ENCODE results near the gene MS4A6A.

Gene MS4A6A

GRCh38 chr11:60211206-60211605 lies 28.3 kb upstream of the MS4A6A start:
- TF ChIP-seq EZH2phosphoT487 (IDR thresholded peaks at IDR 0.05; ENCODE audit: low read length): no peak
- TF ChIP-seq EZH2 (optimal IDR thresholded peaks at IDR 0.05; ENCODE audit: low read depth, low read length): no peak
- TF ChIP-seq CTCF (IDR thresholded peaks at IDR 0.05; ENCODE audit: low read length): no peak
- Histone ChIP-seq H3K9me2 (replicated peaks; ENCODE audit: insufficient read depth, low read length) (no peaks in the 10 kb centered on the region), H3K9me3 (replicated peaks; ENCODE audit: insufficient read depth, low read length) (no peaks in the 10 kb centered on the region), H2AFZ (ENCODE audit: low read length) (no peak overlapping the region), H3K9ac (ENCODE audit: low read length) (no peak overlapping the region), H3K36me3 (replicated peaks; ENCODE audit: insufficient read depth, low read length) (no peaks in the 10 kb centered on the region), H3K4me2 (ENCODE audit: low read depth, low read length) (no peak overlapping the region), H3K27ac (ENCODE audit: low read length) (no peak overlapping the region), H3F3A (ENCODE audit: insufficient read depth, low read length) (no peaks in the 10 kb centered on the region), H3K4me3 (ENCODE audit: low read length) (no peak overlapping the region), H3K79me2 (ENCODE audit: low read length) (no peaks in the 10 kb centered on the region), H3K27me3 (replicated peaks; ENCODE audit: insufficient read depth, low read length) (no peaks in the 10 kb centered on the region), H3K4me1 (ENCODE audit: low read length) (no peaks in the 10 kb centered on the region), H4K20me1 (ENCODE audit: insufficient read depth, low read length) (no peaks in the 10 kb centered on the region)
- DNase-seq: no peak

DNA sequence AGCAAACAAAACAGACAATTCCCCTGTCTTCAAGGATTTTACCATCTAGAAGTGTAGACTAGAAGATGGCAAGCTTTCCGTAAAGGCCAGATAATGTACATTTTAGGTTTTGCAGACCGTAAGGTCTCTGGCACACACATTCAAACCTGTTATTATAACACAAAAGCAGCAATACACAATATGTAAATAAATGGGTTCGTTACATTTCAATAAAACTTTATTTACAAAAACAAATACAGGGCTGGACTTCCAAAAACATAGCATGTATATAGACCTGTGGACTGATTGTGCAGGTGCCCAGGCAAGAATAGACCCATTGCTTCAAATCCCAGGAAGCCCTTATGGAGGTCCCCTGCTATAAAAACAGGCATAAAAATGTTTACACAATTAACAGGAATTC lies 27.1 kb upstream of the MS4A6A start:
- Histone ChIP-seq H3K4me1 (ENCODE audit: low read length) (no peaks in the 10 kb centered on the region), H3K9me3 (replicated peaks; ENCODE audit: insufficient read depth, low read length) (no peaks in the 10 kb centered on the region), H3K27ac (ENCODE audit: low read length) (no peak overlapping the region), H2AFZ (ENCODE audit: low read length) (no peak overlapping the region), H4K20me1 (ENCODE audit: insufficient read depth, low read length) (no peaks in the 10 kb centered on the region), H3F3A (ENCODE audit: insufficient read depth, low read length) (no peaks in the 10 kb centered on the region), H3K36me3 (replicated peaks; ENCODE audit: insufficient read depth, low read length) (no peaks in the 10 kb centered on the region), H3K9ac (ENCODE audit: low read length) (no peak overlapping the region), H3K9me2 (replicated peaks; ENCODE audit: insufficient read depth, low read length) (no peaks in the 10 kb centered on the region), H3K27me3 (replicated peaks; ENCODE audit: insufficient read depth, low read length) (no peaks in the 10 kb centered on the region), H3K79me2 (ENCODE audit: low read length) (no peaks in the 10 kb centered on the region), H3K4me3 (ENCODE audit: low read length) (no peak overlapping the region), H3K4me2 (ENCODE audit: low read depth, low read length) (no peak overlapping the region)
- no peak for TF ChIP-seq CTCF (IDR thresholded peaks at IDR 0.05; ENCODE audit: low read length)
- TF ChIP-seq EZH2phosphoT487 (IDR thresholded peaks at IDR 0.05; ENCODE audit: low read length): no peak
- no peak for TF ChIP-seq EZH2 (optimal IDR thresholded peaks at IDR 0.05; ENCODE audit: low read depth, low read length)
- no peak for DNase-seq

GRCh38 chr11:60208951-60209350 lies 26.1 kb upstream of the MS4A6A start:
- DNase-seq: no peak
- Histone ChIP-seq H3K27me3 (replicated peaks; ENCODE audit: insufficient read depth, low read length) (no peaks in the 10 kb centered on the region), H3K4me1 (ENCODE audit: low read length) (no peaks in the 10 kb centered on the region), H3K4me2 (ENCODE audit: low read depth, low read length) (no peak overlapping the region), H3K4me3 (ENCODE audit: low read length) (no peak overlapping the region), H3K79me2 (ENCODE audit: low read length) (no peaks in the 10 kb centered on the region), H3K27ac (ENCODE audit: low read length) (no peak overlapping the region), H3F3A (ENCODE audit: insufficient read depth, low read length) (no peaks in the 10 kb centered on the region), H3K9me3 (replicated peaks; ENCODE audit: insufficient read depth, low read length) (no peaks in the 10 kb centered on the region), H4K20me1 (ENCODE audit: insufficient read depth, low read length) (no peaks in the 10 kb centered on the region), H3K36me3 (replicated peaks; ENCODE audit: insufficient read depth, low read length) (no peaks in the 10 kb centered on the region), H3K9ac (ENCODE audit: low read length) (no peak overlapping the region), H3K9me2 (replicated peaks; ENCODE audit: insufficient read depth, low read length) (no peaks in the 10 kb centered on the region), H2AFZ (ENCODE audit: low read length) (no peak overlapping the region)
- TF ChIP-seq EZH2phosphoT487 (IDR thresholded peaks at IDR 0.05; ENCODE audit: low read length) (no peak), CTCF (IDR thresholded peaks at IDR 0.05; ENCODE audit: low read length) (no peak), EZH2 (optimal IDR thresholded peaks at IDR 0.05; ENCODE audit: low read depth, low read length) (no peak)

Measured in MM.1S (cell line).